Naive thymus-derived CD8-positive, alpha-beta T cell (primary cell): ENCODE measurements around the gene SOSTDC1. TPM values are rescaled to one million over a fixed set of nuclear protein-coding genes. Genes with fewer than 3 reads are reported as not detected.
A peak's percentile ranks its signal among the peaks of the same experiment; 100 is the strongest.
"Not testable (repeated sequence)": the region's sequence is repeated elsewhere in the genome, so short reads cannot be mapped to it uniquely, and the experiment has no call there.

Experiments used
- ATAC-seq, 2 donors: fragments of 150-1000 bp; cut with Tn5 transposase in 1 of 2; sonication (Bioruptor Pico), chemical (Tn5 transposase) in 1 of 2; 1 replicate in 1 of 2; 2 replicates in 1 of 2; pipeline ENCODE4 v1.10.0; 2021; ENCODE audit warnings: mild to moderate bottlenecking in 2 of 2, moderate library complexity in 2 of 2
- POLR2A ChIA-PET: fragments of 350-600 bp; sonication (Branson Sonifier 250); formaldehyde crosslinking; loops from one replicate; lab custom pipeline; 2021; ENCODE audit warnings: antibody characterized with exemption; lab: Charles Lee
- DNase-seq, 10 donors: peaks; one replicate each; pipeline versions ENCODE4 v3.0.0 to v3.0.0-alpha.2; 2020 to 2022
- H3K27ac Mint-ChIP-seq, 10 donors: one replicate each; pipeline ENCODE4 v1.8.0; 2020 to 2022; ENCODE audit warnings: mild to moderate bottlenecking in 10 of 10, mixed read lengths in 10 of 10, moderate library complexity in 4 of 10, inconsistent platforms in 1 of 10
- H3K27me3 Mint-ChIP-seq, 5 donors: one replicate each; pipeline ENCODE4 v1.8.0; 2021 to 2022; ENCODE audit warnings: mixed read lengths in 5 of 5
- H3K36me3 Mint-ChIP-seq, 3 donors: one replicate each; pipeline ENCODE4 v1.8.0; 2020 to 2022; ENCODE audit warnings: mixed read lengths in 3 of 3, mild to moderate bottlenecking in 2 of 3, inconsistent platforms in 1 of 3
- H3K4me1 Mint-ChIP-seq, 4 donors: one replicate each; pipeline ENCODE4 v1.8.0; 2021 to 2022; ENCODE audit warnings: mixed read lengths in 4 of 4
- H3K4me3 Mint-ChIP-seq, 10 donors: one replicate each; pipeline ENCODE4 v1.8.0; 2020 to 2022; ENCODE audit warnings: mild to moderate bottlenecking in 10 of 10, mixed read lengths in 10 of 10, moderate library complexity in 6 of 10, inconsistent platforms in 1 of 10
- H3K9me3 Mint-ChIP-seq, 9 donors: one replicate each; pipeline ENCODE4 v1.8.0; 2020 to 2022; ENCODE audit warnings: mixed read lengths in 9 of 9, mild to moderate bottlenecking in 3 of 9, inconsistent platforms in 1 of 9, moderate library complexity in 1 of 9
- polyA plus RNA-seq, 3 donors: library from polyadenylated mRNA; unstranded; fragments of 300-500 nt; fragmentation: Illumina TruSeq; gene quantifications; one replicate each; pipeline ENCODE4 v1.2.3, GENCODE V29; 2021
- total RNA-seq, 8 experiments: library from RNA in 2 of 8; stranded (reverse) in 2 of 8; gene quantifications; one replicate each; pipeline ENCODE4 v1.2.3 and lab custom pipeline; 2021 to 2026

The SOSTDC1 gene
- total and polyA plus RNA-seq, 5 experiments from 2014 or later, result not detected

- Mint-ChIP-seq H3K36me3 (peaks cover 0 to 6% (median 0%) of the 10 kb centered on the region in 3 donors), H3K27ac (no peak overlapping the region), H3K9me3 (peaks cover 0 to 5% (median 0%) of the 10 kb centered on the region in 9 donors), H3K27me3 (no peaks in the 10 kb centered on the region), H3K4me1 (peaks cover 0 to 8% (median 5%) of the 10 kb centered on the region in 4 donors), H3K4me3 (peak overlapping the region in 2 of 10 donors; percentile 18 to 20)
- ATAC-seq (no peak), DNase-seq (no peak)
- POLR2A ChIA-PET, result no interaction called here
Observed at GRCh38 chr7:16455591-16455990, 9.9 kb downstream of the SOSTDC1 start.

GRCh38 chr7:16450366-16450765 is 15.2 kb downstream of the SOSTDC1 start:
- Mint-ChIP-seq H3K4me3 (no peak overlapping the region), H3K4me1 (peaks cover 0 to 2% (median 1%) of the 10 kb centered on the region in 4 donors), H3K27me3 (peaks cover 0 to 2% (median 0%) of the 10 kb centered on the region in 5 donors), H3K36me3 (no peaks in the 10 kb centered on the region), H3K27ac (no peak overlapping the region), H3K9me3 (no peaks in the 10 kb centered on the region)
- POLR2A ChIA-PET, result no interaction called here
- ATAC-seq (no peak), DNase-seq (no peak)

- POLR2A ChIA-PET, result no interaction called here
- DNase-seq, result no peak
- no peak for ATAC-seq
Observed at GRCh38 chr7:16447876-16448275, 17.7 kb downstream of the SOSTDC1 start.

GRCh38 chr7:16446508-16446907 is 19.0 kb downstream of the SOSTDC1 start:
- POLR2A ChIA-PET, result no interaction called here
- DNase-seq (no peak), ATAC-seq (no peak)
- Mint-ChIP-seq H3K4me3 (no peak overlapping the region), H3K27ac (no peak overlapping the region), H3K36me3 (no peaks in the 10 kb centered on the region), H3K9me3 (peaks cover 0 to 5% (median 0%) of the 10 kb centered on the region in 9 donors), H3K27me3 (peaks cover 0 to 2% (median 0%) of the 10 kb centered on the region in 5 donors), H3K4me1 (no peaks in the 10 kb centered on the region)

More at GRCh38 chr7:16447876-16448275, 17.7 kb downstream of the SOSTDC1 start:
- Mint-ChIP-seq H3K9me3 (no peaks in the 10 kb centered on the region), H3K36me3 (no peaks in the 10 kb centered on the region), H3K4me1 (no peaks in the 10 kb centered on the region), H3K27ac (no peak overlapping the region), H3K4me3 (no peak overlapping the region), H3K27me3 (peaks cover 0 to 2% (median 0%) of the 10 kb centered on the region in 5 donors)

- H3K27ac Mint-ChIP-seq, H3K4me1 Mint-ChIP-seq: not testable (repeated sequence)
Observed at GRCh38 chr7:16443871-16444270, 21.7 kb downstream of the SOSTDC1 start.

GRCh38 chr7:16438988-16439387 is 26.6 kb downstream of the SOSTDC1 start:
- DNase-seq (no peak), ATAC-seq (no peak)
- Mint-ChIP-seq H3K9me3 (peaks cover 0 to 5% (median 0%) of the 10 kb centered on the region in 9 donors), H3K27ac (no peak overlapping the region), H3K4me1 (no peaks in the 10 kb centered on the region), H3K4me3 (no peak overlapping the region), H3K27me3 (peaks cover 0 to 2% (median 0%) of the 10 kb centered on the region in 5 donors), H3K36me3 (no peaks in the 10 kb centered on the region)
- POLR2A ChIA-PET, result no interaction called here

More at GRCh38 chr7:16443871-16444270, 21.7 kb downstream of the SOSTDC1 start:
- H3K36me3 Mint-ChIP-seq, H3K9me3 Mint-ChIP-seq, DNase-seq, POLR2A ChIA-PET, H3K4me3 Mint-ChIP-seq, ATAC-seq, H3K27me3 Mint-ChIP-seq: not testable (repeated sequence)

GRCh38 chr7:16436306-16436705 is 29.2 kb downstream of the SOSTDC1 start:
- H3K27me3 Mint-ChIP-seq, result peaks cover 0 to 2% (median 0%) of the 10 kb centered on the region in 5 donors
- no peak overlapping the region for H3K4me3 Mint-ChIP-seq
- H3K4me1 Mint-ChIP-seq, result peaks cover 0 to 2% (median 0%) of the 10 kb centered on the region in 4 donors
- no peaks in the 10 kb centered on the region for H3K9me3 Mint-ChIP-seq
- DNase-seq (no peak), ATAC-seq (no peak)
- no peaks in the 10 kb centered on the region for H3K36me3 Mint-ChIP-seq
- no peak overlapping the region for H3K27ac Mint-ChIP-seq
- POLR2A ChIA-PET, result interaction anchor here (1.8 kb wide), 1 partner anchor 15 kb away, joined by 5 read pairs; the partner anchor contains the start of gene CRPPA

GRCh38 chr7:16433568-16434122 is 31.9 kb downstream of the SOSTDC1 start:
- Mint-ChIP-seq H3K27me3 (peaks cover 0 to 6% (median 0%) of the 10 kb centered on the region in 5 donors), H3K27ac (no peak overlapping the region), H3K9me3 (no peaks in the 10 kb centered on the region), H3K36me3 (no peaks in the 10 kb centered on the region), H3K4me3 (no peak overlapping the region), H3K4me1 (peaks cover 0 to 2% (median 0%) of the 10 kb centered on the region in 4 donors)
- POLR2A ChIA-PET, result interaction anchor here (1.2 kb wide), 1 partner anchor 13 kb away, joined by 3 read pairs; no protein-coding TSS in a partner anchor
- ATAC-seq (no peak), DNase-seq (no peak)

GRCh38 chr7:16432425-16432731 is 33.2 kb downstream of the SOSTDC1 start:
- Mint-ChIP-seq H3K27ac (no peak overlapping the region), H3K36me3 (no peaks in the 10 kb centered on the region), H3K27me3 (peaks cover 0 to 8% (median 1%) of the 10 kb centered on the region in 5 donors), H3K4me3 (no peak overlapping the region), H3K4me1 (peaks cover 0 to 2% (median 0%) of the 10 kb centered on the region in 4 donors), H3K9me3 (no peaks in the 10 kb centered on the region)
- DNase-seq (no peak), ATAC-seq (no peak)
- POLR2A ChIA-PET, result interaction anchor here (1.7 kb wide), 1 partner anchor 12 kb away, joined by 8 read pairs; the partner anchor contains the start of gene CRPPA

GRCh38 chr7:16431646-16432424 is 33.7 kb downstream of the SOSTDC1 start:
- peaks cover 0 to 8% (median 1%) of the 10 kb centered on the region in 5 donors for H3K27me3 Mint-ChIP-seq
- POLR2A ChIA-PET, result interaction anchor here (1.7 kb wide), 1 partner anchor 11 kb away, joined by 8 read pairs; the partner anchor contains the start of gene CRPPA
- DNase-seq (peak in 5 of 10 donors; percentile 21 to 44 (median 38)), ATAC-seq (peak; percentile 83)
- H3K27ac Mint-ChIP-seq, result no peak overlapping the region
- no peaks in the 10 kb centered on the region for H3K9me3 Mint-ChIP-seq
- H3K4me3 Mint-ChIP-seq, result no peak overlapping the region
- H3K4me1 Mint-ChIP-seq, result peaks cover 0 to 2% (median 0%) of the 10 kb centered on the region in 4 donors
- no peaks in the 10 kb centered on the region for H3K36me3 Mint-ChIP-seq

- no peaks in the 10 kb centered on the region for H3K36me3 Mint-ChIP-seq
- peaks cover 0 to 8% (median 1%) of the 10 kb centered on the region in 5 donors for H3K27me3 Mint-ChIP-seq
- no peak overlapping the region for H3K4me3 Mint-ChIP-seq
- no peak overlapping the region for H3K27ac Mint-ChIP-seq
- no peak for ATAC-seq
- no peaks in the 10 kb centered on the region for H3K9me3 Mint-ChIP-seq
- POLR2A ChIA-PET, result no interaction called here
- DNase-seq, result no peak
- H3K4me1 Mint-ChIP-seq, result peaks cover 0 to 2% (median 0%) of the 10 kb centered on the region in 4 donors
Observed at GRCh38 chr7:16430133-16430532, 35.4 kb downstream of the SOSTDC1 start.

- ATAC-seq (no peak), DNase-seq (no peak)
- Mint-ChIP-seq H3K9me3 (no peaks in the 10 kb centered on the region), H3K4me3 (no peak overlapping the region), H3K27me3 (peaks cover 0 to 8% (median 1%) of the 10 kb centered on the region in 5 donors), H3K27ac (no peak overlapping the region), H3K36me3 (no peaks in the 10 kb centered on the region), H3K4me1 (no peaks in the 10 kb centered on the region)
- POLR2A ChIA-PET, result no interaction called here
Observed at GRCh38 chr7:16428672-16429071, 36.9 kb downstream of the SOSTDC1 start.

GRCh38 chr7:16428182-16428581 is 37.4 kb downstream of the SOSTDC1 start:
- Mint-ChIP-seq H3K27me3 (peaks cover 0 to 8% (median 1%) of the 10 kb centered on the region in 5 donors), H3K4me3 (no peak overlapping the region), H3K27ac (no peak overlapping the region), H3K4me1 (no peaks in the 10 kb centered on the region), H3K36me3 (no peaks in the 10 kb centered on the region), H3K9me3 (no peaks in the 10 kb centered on the region)
- POLR2A ChIA-PET, result no interaction called here
- ATAC-seq (no peak), DNase-seq (no peak)
